ENCODE measurements around the gene SDCBP2. TPM values are rescaled to one million over a fixed set of nuclear protein-coding genes. Genes with fewer than 3 reads are reported as not detected.

The SDCBP2 gene
- polyA plus RNA-seq, 1 donor (not counting 4 experiments of a cell fraction or from before 2014, with no cell fraction given), result 36.0 TPM

DNA sequence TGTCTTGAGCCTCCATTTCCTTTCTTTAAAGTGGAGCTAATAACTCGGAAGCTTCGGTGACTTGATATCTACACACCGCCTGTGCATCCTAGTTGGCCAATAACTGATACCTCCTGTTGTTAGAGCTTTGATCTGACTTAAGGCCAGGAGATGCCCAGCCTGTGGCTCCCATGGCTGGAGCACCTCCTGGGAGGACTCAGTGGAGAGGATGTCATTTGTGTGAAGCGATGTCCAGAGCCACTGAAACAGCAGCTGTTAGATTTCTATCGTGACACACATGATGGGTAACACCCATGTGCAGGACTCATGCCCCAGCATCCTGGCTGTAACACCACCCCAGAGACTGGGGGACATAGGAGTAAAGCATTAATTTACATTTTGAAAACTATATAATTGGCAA lies 30.8 kb downstream of the SDCBP2 start:
- H3K4me3 ChIP-seq (ENCODE audit: control insufficient read depth in 2 of 3, extremely low read depth in 1 of 3, insufficient read depth in 2 of 3, low read depth in 1 of 3, low read length in 3 of 3), result no peak overlapping the region
- dilution Hi-C loops (cut with MboI; ENCODE audit: extremely low pct_ligation_motif_present, low sequenced_read_pairs), result no loop called here
- H3K4me1 ChIP-seq (ENCODE audit: control insufficient read depth, extremely low read depth, insufficient read depth, low read length), result peaks cover 9% of the 10 kb centered on the region
- H3K36me3 ChIP-seq (ENCODE audit: control insufficient read depth in 2 of 2, extremely low read depth in 1 of 2, insufficient read depth in 2 of 2, low read length in 2 of 2), result peaks cover 0 to 6% of the 10 kb centered on the region in 2 experiments
- H3K9me3 ChIP-seq (ENCODE audit: control insufficient read depth, low read depth, low read length), result no peaks in the 10 kb centered on the region
- H3K4me2 ChIP-seq (ENCODE audit: control insufficient read depth, extremely low read depth, insufficient read depth, low read depth, low read length), result no peak overlapping the region
- no peaks in the 10 kb centered on the region for H3K79me2 ChIP-seq (ENCODE audit: control insufficient read depth, insufficient read depth, low read length)
- H3K9me1 ChIP-seq (ENCODE audit: control insufficient read depth, extremely low read depth, insufficient read depth, low read length), result no peaks in the 10 kb centered on the region
- FAIRE-seq (no peak), DNase-seq (ENCODE audit: low read depth, low spot score) (no peak)
- no peak overlapping the region for H3K9ac ChIP-seq (ENCODE audit: control insufficient read depth, extremely low read depth, insufficient read depth, low read length)
- H3K27me3 ChIP-seq (ENCODE audit: control insufficient read depth, extremely low read depth, insufficient read depth, low read length), result no peaks in the 10 kb centered on the region
- H3K27ac ChIP-seq (ENCODE audit: control insufficient read depth, insufficient read depth, low read length), result no peak overlapping the region
- H4K20me1 ChIP-seq (ENCODE audit: control insufficient read depth, extremely low read depth, insufficient read depth, low read length), result no peaks in the 10 kb centered on the region
- H2AFZ ChIP-seq (ENCODE audit: control insufficient read depth, low read length), result no peak overlapping the region
- TF ChIP-seq EZH2 (IDR thresholded peaks at IDR 0.05; ENCODE audit: low read length), result no peak
- TF ChIP-seq, protein P1, sequence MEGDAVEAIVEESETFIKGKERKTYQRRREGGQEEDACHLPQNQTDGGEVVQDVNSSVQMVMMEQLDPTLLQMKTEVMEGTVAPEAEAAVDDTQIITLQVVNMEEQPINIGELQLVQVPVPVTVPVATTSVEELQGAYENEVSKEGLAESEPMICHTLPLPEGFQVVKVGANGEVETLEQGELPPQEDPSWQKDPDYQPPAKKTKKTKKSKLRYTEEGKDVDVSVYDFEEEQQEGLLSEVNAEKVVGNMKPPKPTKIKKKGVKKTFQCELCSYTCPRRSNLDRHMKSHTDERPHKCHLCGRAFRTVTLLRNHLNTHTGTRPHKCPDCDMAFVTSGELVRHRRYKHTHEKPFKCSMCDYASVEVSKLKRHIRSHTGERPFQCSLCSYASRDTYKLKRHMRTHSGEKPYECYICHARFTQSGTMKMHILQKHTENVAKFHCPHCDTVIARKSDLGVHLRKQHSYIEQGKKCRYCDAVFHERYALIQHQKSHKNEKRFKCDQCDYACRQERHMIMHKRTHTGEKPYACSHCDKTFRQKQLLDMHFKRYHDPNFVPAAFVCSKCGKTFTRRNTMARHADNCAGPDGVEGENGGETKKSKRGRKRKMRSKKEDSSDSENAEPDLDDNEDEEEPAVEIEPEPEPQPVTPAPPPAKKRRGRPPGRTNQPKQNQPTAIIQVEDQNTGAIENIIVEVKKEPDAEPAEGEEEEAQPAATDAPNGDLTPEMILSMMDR (optimal IDR thresholded peaks at IDR 0.05 in 1 of 3, IDR thresholded peaks at IDR 0.05 in 1 of 3, conservative IDR thresholded peaks at IDR 0.05 in 1 of 3; ENCODE audit: extremely low read depth in 1 of 3, insufficient read depth in 2 of 3, low read length in 3 of 3), result no peak

DNA sequence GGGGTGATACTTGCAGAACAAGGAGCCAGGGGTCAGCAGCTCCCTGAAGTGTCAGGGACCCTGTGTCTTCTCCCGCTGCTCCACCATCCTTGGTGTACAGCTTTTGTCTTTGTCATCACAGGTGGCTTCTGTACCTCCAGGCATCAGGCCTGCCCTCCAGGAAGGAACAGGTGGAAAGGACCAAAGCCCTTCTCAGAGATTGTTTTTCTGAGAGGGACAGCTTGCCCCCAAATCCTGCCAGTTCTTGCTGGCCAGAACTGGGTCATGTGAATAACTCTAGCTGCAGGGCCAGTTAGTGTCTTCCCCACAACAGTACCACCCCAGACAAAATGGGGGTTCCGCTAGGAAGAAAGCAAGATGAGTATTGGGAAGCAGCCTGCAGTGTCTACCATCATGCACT lies 31.5 kb downstream of the SDCBP2 start:
- H3K4me3 ChIP-seq (ENCODE audit: control insufficient read depth in 2 of 3, extremely low read depth in 1 of 3, insufficient read depth in 2 of 3, low read depth in 1 of 3, low read length in 3 of 3), result no peak overlapping the region
- FAIRE-seq (no peak), DNase-seq (ENCODE audit: low read depth, low spot score) (no peak)
- H3K9ac ChIP-seq (ENCODE audit: control insufficient read depth, extremely low read depth, insufficient read depth, low read length), result no peak overlapping the region
- no peak overlapping the region for H3K4me2 ChIP-seq (ENCODE audit: control insufficient read depth, extremely low read depth, insufficient read depth, low read depth, low read length)
- no peaks in the 10 kb centered on the region for H3K9me1 ChIP-seq (ENCODE audit: control insufficient read depth, extremely low read depth, insufficient read depth, low read length)
- H3K27ac ChIP-seq (ENCODE audit: control insufficient read depth, insufficient read depth, low read length), result no peak overlapping the region
- H3K9me3 ChIP-seq (ENCODE audit: control insufficient read depth, low read depth, low read length), result no peaks in the 10 kb centered on the region
- peaks cover 9% of the 10 kb centered on the region for H3K4me1 ChIP-seq (ENCODE audit: control insufficient read depth, extremely low read depth, insufficient read depth, low read length)
- H2AFZ ChIP-seq (ENCODE audit: control insufficient read depth, low read length), result no peak overlapping the region
- no peaks in the 10 kb centered on the region for H4K20me1 ChIP-seq (ENCODE audit: control insufficient read depth, extremely low read depth, insufficient read depth, low read length)
- TF ChIP-seq EZH2 (IDR thresholded peaks at IDR 0.05; ENCODE audit: low read length), result no peak
- TF ChIP-seq, protein P1 (optimal IDR thresholded peaks at IDR 0.05 in 1 of 3, IDR thresholded peaks at IDR 0.05 in 1 of 3, conservative IDR thresholded peaks at IDR 0.05 in 1 of 3; ENCODE audit: extremely low read depth in 1 of 3, insufficient read depth in 2 of 3, low read length in 3 of 3), result no peak
- no peaks in the 10 kb centered on the region for H3K27me3 ChIP-seq (ENCODE audit: control insufficient read depth, extremely low read depth, insufficient read depth, low read length)
- no peaks in the 10 kb centered on the region for H3K79me2 ChIP-seq (ENCODE audit: control insufficient read depth, insufficient read depth, low read length)
- dilution Hi-C loops (cut with MboI; ENCODE audit: extremely low pct_ligation_motif_present, low sequenced_read_pairs), result no loop called here
- peaks cover 0 to 6% of the 10 kb centered on the region in 2 experiments for H3K36me3 ChIP-seq (ENCODE audit: control insufficient read depth in 2 of 2, extremely low read depth in 1 of 2, insufficient read depth in 2 of 2, low read length in 2 of 2)

All from keratinocyte (primary cell).